GM19438 (cell line): ENCODE results near the gene CAMSAP1.

ENCODE experiments used
- ATAC-seq: cut with Tn5 transposase; IDR thresholded peaks from one replicate; pipeline ENCODE4 v1.9.1; 2021; ENCODE audit warnings: low read depth; ENCODE audit not compliant: unreplicated experiment

CAMSAP1 gene

GRCh38 chr9:135817951-135818717 is 89.2 kb downstream of the CAMSAP1 start:
- no peak for ATAC-seq

GRCh38 chr9:135816651-135816970 is 90.7 kb downstream of the CAMSAP1 start:
- ATAC-seq = no peak

- no peak for ATAC-seq
Measured at GRCh38 chr9:135815830-135816650, 91.3 kb downstream of the CAMSAP1 start.

GRCh38 chr9:135815413-135815812 is 91.9 kb downstream of the CAMSAP1 start:
- no peak for ATAC-seq

- ATAC-seq = no peak
Measured at GRCh38 chr9:135814421-135815095, 92.8 kb downstream of the CAMSAP1 start.

- no peak for ATAC-seq
Measured at GRCh38 chr9:135813671-135814290, 93.6 kb downstream of the CAMSAP1 start.

GRCh38 chr9:135812961-135813360 is 94.4 kb downstream of the CAMSAP1 start:
- no peak for ATAC-seq

GRCh38 chr9:135811801-135812200 is 95.5 kb downstream of the CAMSAP1 start:
- ATAC-seq = no peak

- ATAC-seq = no peak
Measured at GRCh38 chr9:135810806-135811575, 96.4 kb downstream of the CAMSAP1 start.

- no peak for ATAC-seq
Measured at GRCh38 chr9:135809166-135809565, 98.2 kb downstream of the CAMSAP1 start.

- ATAC-seq = no peak
Measured at GRCh38 chr9:135805422-135806022, 101.8 kb downstream of the CAMSAP1 start.

GRCh38 chr9:135804581-135805421 is 102.5 kb downstream of the CAMSAP1 start:
- no peak for ATAC-seq

GRCh38 chr9:135803441-135803840 is 103.9 kb downstream of the CAMSAP1 start:
- ATAC-seq = no peak

GRCh38 chr9:135802876-135803419 is 104.4 kb downstream of the CAMSAP1 start:
- ATAC-seq = no peak

GRCh38 chr9:135801070-135801469 is 106.3 kb downstream of the CAMSAP1 start:
- no peak for ATAC-seq

- ATAC-seq = no peak
Measured at GRCh38 chr9:135799261-135799660, 108.1 kb downstream of the CAMSAP1 start.

- ATAC-seq = no peak
Measured at GRCh38 chr9:135798263-135798585, 109.1 kb downstream of the CAMSAP1 start.

- no peak for ATAC-seq
Measured at GRCh38 chr9:135797507-135798262, 109.7 kb downstream of the CAMSAP1 start.
